Cardiac septum (tissue), 1 donor: ENCODE measurements around the gene PEX12. TPM values are rescaled to one million over a fixed set of nuclear protein-coding genes. Genes with fewer than 3 reads are reported as not detected.
"Not testable (repeated sequence)": the region's sequence is repeated elsewhere in the genome, so short reads cannot be mapped to it uniquely, and the experiment has no call there.

ENCODE experiments used
- DNase-seq: peaks from one replicate; pipeline ENCODE4 v3.0.0-alpha.2; 2020; ENCODE audit warnings: low spot score
- intact Hi-C: fragments of 100-400 bp; cut with DNase I; formaldehyde crosslinking; loops from one replicate; pipeline ENCODE4 v1.14.0; 2022
- long read RNA-seq: library from polyadenylated mRNA; unstranded; transcript quantifications from one replicate; pipeline ENCODE4 v2.0.0, GENCODE V29; 2021
- total RNA-seq: library from RNA; stranded (reverse); fragmentation: NEBNext Ultra II Directional; extraction: Animal tissue kit (Norgen Biotek cat#: 25700); gene quantifications from one replicate; pipeline ENCODE4 v1.2.1, GENCODE V29; 2021
- donor health status: DM: no; HTN: no; CAD: no.

Gene PEX12
- 9.2 TPM for total RNA-seq
- long read RNA-seq, transcript PEX12-201 (3 exons, 2,675 nt), result major isoform, 15 of 19 reads
- long read RNA-seq, partial matches to known transcripts, result 4 of 19 reads
- long read RNA-seq, other reads (novel, unspliced or antisense), result 0 of 19 reads

DNA sequence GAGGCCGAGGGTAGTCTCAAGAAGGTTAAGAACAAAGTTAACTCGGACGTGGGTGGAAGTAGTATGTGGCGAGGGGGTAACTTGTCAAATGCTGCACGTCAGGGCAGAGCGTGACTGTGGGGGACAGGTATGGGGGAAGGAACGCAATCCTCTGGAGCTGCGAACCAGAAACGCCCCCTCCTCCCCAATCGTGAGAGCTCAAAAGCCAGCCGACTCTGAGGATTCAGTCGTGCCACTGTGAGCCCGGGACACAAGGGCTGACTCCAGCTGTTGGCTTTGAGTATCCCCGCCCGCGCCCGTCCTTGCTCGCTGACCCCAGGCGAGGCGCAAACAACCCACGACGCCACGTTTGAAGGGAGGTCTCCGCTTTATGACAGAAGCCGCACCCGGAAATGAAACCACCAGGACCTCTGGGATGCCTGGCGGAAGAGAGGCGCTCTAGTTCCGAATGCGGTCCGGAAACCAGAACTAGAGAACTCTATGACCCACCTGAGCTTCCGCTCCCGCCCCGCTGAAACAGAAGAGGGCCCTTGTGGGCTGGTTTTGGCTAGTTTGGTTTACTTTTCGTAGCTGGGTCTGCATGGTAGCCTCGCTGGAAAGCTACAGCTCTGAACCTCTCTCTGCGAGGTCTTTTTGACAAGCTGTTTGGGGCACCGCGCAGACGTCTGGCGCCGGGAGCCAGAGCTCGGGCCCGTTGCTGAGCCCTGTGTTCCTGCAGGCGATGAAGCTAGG is at the start of gene PEX12:
Gene PEX12 (minus strand): TSS at position 375 of the 732 bp plus-strand sequence. CDS start 550 bp downstream, outside the sequence.
- intact Hi-C loops, result loop anchor here (1.0 kb wide), 1 partner anchor 9 kb away; the partner anchor contains the start of gene AP2B1
- peak; percentile 96 for DNase-seq

DNA sequence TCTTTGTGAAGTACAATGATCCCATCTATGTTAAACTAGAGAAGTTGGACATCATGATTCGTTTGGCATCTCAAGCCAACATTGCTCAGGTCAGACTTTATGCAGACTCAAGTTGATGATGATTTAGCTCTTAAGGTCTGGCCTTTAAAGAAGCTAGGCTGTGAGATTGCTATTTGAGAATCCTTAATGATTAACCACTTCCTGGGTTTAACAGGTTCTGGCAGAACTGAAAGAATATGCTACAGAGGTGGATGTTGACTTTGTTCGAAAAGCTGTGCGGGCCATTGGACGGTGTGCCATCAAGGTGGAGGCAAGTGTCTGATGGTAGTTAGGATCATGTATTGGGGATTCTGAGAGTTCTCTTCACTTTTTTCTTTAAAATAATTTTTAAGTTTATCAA is 49.0 kb upstream of the PEX12 start:
- intact Hi-C loops, result no loop called here
- no peak for DNase-seq

DNA sequence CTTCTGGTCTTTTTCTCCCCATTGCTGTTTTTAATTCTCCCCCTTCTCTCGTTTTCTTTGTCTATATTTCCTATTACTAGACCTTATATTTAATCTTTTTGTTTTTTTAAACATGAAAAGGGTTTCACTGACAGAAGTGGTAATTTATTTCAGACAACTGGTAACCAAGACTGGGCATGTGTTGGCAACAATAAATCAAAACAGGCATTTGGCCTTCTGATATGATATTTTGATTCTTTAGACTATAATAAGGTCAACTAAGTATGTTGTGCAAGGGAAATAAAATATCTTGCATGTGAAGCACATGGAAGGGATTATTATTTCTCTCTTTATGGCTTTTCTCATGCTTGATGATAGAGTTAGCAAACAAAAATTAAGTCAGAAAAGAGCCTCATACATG is 43.4 kb upstream of the PEX12 start:
- intact Hi-C loops, result no loop called here
- DNase-seq, result no peak

DNA sequence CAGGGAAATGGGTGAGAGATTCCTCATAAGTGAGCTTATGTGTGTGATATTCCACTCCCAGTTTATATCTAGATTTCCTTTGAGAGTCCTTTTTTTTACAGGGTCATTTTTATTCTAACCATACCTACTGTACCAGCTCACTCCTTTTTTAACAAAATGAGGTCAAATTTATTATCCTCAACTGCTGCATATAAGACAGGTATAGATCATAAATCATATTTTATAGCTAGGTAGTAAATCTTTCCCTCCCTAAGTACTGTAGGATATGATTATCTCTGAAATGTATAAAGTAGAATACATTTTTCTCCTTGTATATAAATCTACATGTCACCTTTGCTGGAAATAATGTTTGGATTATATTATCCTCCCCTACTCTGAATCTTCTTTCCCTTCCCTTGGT is 40.3 kb upstream of the PEX12 start:
- no peak for DNase-seq
- intact Hi-C loops, result loop anchor here (5.0 kb wide), 1 partner anchor 44 kb away; no protein-coding TSS in a partner anchor

DNA sequence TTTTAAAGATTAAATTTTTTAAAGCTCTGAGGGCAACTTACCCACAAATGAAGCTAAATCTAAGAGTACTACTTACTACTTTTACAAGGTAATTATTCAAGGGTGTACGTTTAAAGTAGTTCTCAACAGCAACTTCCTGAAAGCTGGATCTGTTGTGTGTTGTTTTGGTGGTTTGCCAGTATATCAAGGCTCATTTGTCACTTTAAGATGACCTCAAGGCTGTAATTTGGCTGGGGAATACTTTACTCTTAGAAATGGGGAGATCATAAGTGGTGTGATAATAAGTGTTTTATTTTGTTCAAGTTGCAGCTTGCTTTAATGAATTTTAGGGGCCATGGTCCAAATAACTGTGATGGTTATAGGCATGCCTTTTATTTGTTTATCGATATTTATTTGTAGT is 39.1 kb upstream of the PEX12 start:
- no peak for DNase-seq
- intact Hi-C loops, result loop anchor here (5.0 kb wide), 1 partner anchor 45 kb away; no protein-coding TSS in a partner anchor

DNA sequence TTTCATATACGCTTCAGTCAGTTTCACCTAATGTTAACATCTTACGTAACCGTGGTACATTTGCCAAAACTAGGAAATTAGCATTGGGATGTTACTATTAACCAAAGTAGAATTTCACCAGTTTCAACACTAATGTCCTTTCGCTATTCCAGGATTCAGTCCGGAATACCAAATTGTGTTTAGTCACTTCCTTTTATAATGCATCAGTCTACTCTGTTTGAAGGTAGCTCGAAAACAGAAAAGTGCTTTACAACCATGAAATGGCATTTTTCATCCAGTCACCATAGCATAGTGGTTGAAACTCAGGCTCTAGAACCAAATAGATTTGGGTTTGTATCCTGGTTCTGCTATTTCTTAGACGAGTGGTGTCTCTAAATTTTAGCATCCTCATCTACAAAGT is 38.2 kb upstream of the PEX12 start:
- DNase-seq, result no peak
- intact Hi-C loops, result loop anchor here (5.0 kb wide), 1 partner anchor 46 kb away; no protein-coding TSS in a partner anchor

DNA sequence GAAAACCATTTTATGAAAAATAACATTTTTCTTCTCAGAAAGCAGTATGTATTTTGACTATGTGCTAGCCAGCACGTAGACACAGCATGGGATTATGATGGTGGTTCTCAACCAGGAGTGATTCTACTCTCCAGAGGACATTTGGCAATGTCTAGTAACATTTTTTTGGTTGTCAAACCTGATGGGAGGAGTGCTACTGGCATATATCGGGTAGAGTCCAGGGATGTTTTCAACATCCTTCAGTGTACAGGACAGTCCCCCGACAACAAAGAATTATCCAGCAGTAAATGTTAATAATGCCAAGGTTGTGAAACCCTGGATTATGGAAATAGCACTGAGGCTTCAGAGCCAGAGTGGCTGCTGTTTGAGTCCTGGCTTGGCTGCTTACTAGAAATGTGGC is 36.4 kb upstream of the PEX12 start:
- intact Hi-C loops, result loop anchor here (5.0 kb wide), 2 partner anchors 47 to 117 kb away; partner anchors contain the start of gene RASL10B
- DNase-seq, result no peak

DNA sequence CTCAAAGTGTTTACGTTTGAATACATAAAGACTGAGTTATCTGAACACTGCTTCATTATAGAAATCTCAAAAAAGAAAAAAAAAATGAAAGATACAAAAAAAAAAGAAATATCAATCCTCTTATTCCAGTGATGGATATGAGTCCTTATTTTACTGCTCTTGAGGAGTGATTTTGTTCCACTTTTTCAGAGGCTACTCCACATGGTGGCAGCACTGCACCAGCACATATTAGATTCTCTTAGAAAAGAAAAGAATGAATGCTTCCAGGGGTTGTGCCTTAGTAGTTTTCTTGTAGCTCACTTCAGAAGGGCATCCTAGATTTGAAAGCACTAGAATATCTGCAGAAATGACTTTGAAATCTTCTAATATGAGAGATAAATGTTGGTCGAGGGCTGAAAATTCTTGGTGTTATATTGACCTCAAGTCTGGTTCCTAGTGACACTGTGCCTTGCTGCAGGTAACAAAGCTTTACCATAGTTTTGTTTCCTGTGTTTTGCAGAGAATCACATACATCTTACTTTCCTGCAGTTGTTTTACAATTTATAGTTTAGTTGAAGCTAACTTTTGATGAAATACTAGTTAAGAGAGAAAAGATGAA is 34.7 kb upstream of the PEX12 start:
- DNase-seq, result no peak
- intact Hi-C loops, result loop anchor here (2.0 to 5.0 kb wide), 2 partner anchors 119 to 134 kb away; partner anchors contain the start of gene RASL10B

DNA sequence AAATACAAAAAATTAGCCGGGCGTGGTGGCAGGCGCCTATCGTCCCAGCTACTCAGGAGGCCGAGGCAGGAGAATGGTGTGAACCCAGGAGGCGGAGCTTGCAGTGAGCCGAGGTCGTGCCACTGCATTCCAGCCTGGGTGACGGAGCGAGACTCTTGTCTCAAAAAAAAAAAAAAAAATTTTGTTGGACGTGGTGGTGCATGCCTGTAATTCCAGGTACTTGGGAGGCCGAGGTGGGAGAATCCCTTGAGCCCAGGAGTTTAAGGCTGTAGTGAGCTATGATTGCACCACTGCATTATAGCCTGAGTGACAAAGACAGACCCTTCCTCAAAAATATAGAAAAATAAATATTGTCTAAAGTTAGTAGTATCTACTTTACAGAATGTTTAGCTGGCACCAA is 32.4 kb upstream of the PEX12 start:
- not testable (repeated sequence) for DNase-seq
- intact Hi-C loops, result loop anchor here (5.0 kb wide), 1 partner anchor 122 kb away; the partner anchor contains the start of gene RASL10B

DNA sequence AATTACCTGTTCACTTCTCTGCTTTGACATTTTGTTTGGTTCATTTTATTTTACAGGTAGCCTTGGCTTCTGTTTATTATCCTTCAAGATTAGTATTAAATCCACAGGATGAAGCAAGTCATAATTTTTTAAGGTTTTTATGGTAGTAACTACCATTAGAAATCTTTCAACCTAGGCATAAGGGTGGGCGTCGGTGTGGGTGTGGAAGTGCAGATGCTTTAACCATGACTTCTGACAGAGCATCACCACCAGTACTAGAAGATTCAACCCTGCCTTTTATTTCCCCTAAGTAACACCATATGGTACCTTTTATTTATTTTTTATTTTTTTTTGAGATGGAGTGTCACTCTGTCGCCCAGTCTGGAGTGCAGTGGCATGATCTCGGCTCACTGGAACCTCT is 31.5 kb upstream of the PEX12 start:
- intact Hi-C loops, result loop anchor here (5.0 kb wide), 1 partner anchor 122 kb away; the partner anchor contains the start of gene RASL10B
- DNase-seq, result no peak

DNA sequence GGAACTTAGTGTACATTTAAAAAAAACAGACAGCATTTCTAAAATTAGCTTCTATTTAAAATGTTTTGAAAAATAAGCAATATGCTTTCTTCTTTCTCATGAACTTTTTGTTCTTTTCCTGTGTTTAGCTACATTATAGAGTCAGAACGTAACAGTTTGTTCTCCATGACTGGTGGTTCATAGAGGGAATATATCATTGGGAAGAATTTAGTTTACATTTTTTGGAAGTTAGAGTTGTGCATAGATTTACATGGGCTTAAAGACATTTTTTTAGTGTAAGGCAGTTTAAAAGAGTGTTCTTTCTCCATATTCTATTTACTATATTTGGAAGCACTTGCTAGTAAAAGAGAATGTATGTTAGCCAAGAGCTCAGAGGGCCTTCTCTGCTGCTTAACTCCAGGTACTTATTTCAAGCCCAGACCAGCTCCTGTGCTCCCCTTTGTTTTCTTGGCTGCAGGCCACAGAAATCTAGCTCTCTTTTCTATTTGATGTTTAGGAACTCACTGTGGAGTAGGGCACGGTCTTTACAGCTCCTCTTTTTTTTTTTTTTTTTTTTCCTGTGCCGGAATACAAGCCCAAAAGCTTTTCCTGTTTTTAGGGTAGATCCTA is 29.0 kb upstream of the PEX12 start:
- intact Hi-C loops, result no loop called here

DNA sequence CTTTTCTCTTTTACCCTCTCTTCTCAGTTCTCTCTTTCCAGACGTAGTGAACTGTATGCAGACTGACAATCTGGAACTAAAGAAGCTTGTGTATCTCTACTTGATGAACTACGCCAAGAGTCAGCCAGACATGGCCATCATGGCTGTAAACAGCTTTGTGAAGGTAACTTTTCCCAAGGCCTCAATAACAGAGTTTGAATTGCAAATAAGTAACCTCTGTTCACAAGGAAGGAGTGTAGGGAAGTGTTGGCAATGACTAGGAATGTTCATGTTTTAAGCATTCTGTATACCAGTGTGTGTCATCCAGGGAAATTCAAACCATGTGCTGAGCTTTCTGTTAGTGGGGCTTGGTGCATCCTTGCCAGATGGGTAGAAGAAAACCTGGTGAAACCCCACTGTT is 27.3 kb upstream of the PEX12 start:
- no peak for DNase-seq
- intact Hi-C loops, result no loop called here

More for the DNA sequence above, 29.0 kb upstream of the PEX12 start:
- no peak for DNase-seq

DNA sequence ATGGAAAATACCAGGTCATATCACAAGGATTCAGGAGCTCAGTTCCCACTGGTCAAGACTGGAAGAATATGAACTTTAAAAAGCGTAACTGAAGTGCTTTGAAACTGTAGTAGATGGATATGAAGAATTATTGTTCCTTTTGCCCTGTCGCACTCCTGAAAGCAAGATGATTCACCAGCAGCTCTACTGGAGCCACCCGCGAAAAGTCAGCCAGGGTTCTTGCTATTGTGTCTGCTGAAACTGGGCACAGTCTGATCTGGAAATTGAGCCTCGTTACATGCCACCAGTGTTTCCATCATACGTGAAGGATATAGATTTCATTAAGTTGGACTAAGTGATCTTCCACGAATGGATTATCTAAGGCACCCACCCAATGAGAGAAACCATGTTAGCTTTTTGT is 25.3 kb upstream of the PEX12 start:
- DNase-seq, result no peak
- intact Hi-C loops, result no loop called here

DNA sequence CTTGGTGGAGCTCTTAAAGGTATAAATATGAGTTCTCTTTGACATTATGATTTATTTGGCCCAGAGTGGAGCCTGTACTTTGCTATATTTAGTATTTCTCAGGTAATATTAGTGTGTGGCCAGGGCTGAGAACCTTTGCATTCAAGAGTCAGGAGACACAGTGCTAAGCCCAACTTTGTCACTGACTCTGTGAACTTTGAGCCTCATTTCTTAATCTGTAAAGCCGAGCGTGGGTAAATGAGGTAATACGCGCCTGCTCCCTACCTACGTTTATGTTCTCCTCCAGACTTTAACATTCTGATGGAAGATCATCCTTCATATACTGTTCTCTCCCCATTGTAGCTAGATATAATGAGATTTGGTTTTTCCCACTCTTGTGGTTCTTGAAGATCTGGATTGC is 19.2 kb upstream of the PEX12 start:
- DNase-seq, result no peak

DNA sequence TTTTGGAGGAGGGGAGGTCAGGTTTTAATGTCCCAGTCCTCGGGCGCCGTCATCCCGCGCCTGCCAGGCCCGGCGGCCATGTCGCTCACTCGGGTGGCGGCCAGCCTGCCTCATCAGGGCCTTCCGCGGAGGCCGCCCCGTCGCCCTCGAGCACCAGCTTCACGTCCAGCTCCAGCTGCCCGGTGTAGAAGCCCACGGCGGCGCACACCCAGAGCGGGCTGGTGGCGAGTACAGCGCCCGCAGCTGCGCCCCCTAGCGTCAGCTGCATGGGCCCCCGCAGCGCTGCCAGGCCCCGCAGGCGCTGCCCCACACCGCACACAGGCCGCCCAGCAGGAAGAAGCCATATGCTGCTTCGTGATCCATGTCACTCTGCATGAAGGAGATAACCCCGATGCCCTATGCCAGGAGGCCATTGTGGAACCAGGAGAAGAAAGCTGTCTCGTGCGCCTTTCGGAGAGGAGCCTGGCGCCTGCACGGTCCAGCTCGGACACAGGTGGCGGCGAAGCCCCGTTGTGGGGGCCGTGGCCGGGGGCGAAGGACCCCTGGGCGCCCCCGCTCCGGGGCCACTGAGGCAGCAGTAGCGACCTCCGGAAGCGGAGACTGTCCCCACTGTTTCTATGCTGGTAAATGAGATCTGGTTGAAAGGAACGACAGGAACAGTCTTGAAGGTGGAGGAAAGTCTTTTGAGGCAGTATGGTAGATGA is 18.3 kb upstream of the PEX12 start:
- intact Hi-C loops, result no loop called here
- no peak for DNase-seq

More for the DNA sequence above, 19.2 kb upstream of the PEX12 start:
- intact Hi-C loops, result no loop called here

DNA sequence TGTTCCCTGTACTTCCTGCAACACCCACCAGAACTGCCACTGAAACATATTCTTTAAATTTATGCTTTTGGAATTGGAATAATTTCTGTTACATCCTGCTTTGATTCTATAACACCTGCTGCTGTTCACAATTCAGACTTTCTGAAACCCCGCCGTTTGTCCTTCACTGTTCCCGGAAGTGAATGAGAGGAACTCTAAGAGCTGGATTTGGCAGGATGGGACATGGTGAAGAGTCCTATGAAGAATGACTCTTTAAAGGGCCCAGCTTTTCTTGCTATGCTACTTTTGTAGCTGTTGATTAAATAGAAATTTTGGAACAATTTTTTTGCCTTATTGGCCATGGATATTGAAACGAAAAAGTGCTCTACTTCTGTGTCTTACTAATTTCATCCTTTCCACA is 17.7 kb upstream of the PEX12 start:
- DNase-seq, result no peak
- intact Hi-C loops, result no loop called here

DNA sequence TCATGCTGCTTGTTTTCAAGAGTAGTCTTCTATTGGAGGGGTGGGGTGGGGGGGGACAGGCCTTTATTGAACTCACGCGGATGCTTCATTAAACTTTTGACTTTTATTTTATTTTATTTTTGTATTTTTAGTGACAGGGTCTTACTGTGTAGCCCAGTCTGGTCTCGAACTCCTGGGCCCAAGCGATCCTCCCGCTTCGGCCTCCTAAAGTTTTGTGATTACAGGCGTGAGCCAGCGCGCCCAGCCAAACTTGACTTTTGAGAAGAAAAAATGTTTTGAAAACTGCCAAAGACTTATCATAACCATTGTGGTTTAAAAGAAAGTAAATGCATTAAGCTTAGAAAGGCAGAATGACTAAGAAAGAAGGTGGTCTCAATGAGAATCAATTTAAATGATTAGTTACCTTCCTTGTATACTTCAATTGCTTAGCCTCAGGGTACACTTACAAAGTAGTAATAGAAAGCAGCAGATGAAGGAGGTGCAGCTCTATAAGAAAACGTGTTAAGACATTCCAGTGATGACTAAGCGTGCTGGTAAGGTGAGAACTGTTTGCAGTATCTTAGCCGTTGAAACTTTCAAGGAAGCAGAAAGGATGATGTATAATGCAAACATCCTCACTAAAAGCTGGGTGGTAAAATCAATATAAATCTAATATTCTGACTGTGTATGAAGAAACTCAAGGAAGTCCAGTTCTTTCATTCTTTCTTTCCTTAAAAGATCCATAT is 10.0 kb upstream of the PEX12 start:
- intact Hi-C loops, result no loop called here
- DNase-seq, result no peak

DNA sequence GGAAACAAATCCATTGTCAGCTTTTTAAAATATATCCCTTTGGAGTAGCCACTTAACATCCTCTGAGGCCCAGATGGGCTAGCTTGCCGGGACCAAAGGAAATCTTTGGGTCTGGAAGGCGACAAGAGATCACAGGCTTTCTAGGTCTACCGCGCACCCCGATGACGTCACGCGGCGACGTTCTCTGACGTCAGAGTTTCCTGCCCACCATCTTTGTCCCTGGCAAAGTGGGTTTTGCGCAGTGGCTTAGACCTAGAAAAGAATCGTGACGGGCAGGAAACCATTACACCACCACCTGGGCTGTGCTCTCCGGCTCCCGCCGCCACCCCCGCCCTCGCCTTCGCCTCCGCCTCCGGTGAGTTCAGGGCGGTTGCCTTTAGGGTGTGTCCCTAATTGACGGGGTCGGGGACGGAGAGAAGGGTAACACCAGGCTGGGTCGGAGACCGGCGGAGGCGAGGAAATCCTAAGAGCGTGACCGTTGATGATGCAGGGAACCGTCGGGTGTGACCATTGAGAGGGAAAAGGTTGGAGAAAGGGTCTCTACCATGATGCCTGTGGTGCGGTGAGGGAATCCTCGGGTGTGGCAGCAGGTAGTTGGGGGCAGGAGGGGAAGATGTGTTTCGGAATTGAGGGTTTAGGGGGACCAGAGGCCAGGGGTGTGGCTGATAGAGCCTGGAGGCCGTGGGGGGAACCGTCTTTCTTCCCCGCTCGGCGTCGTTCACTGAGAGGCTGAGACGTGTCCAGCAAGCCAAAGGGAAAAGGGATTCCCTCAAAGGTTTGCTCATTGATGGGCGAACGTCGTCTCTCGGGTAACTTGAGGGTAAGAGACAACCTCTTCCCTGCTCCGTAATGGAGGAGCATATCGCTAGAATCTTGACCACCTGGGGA is 8.9 kb upstream of the PEX12 start, which contains the start of gene AP2B1:
Gene AP2B1 (plus strand): TSS at position 249 of the 888 bp plus-strand sequence. CDS start 6,709 bp downstream, outside the sequence.
- DNase-seq, result peak; percentile 96
- intact Hi-C loops, result loop anchor here (1.0 kb wide), 1 partner anchor 9 kb away; the partner anchor contains the start of gene PEX12
